GM12878 (cell line): Measurements from ENCODE around the gene ID3. TPM values are rescaled to one million over a fixed set of nuclear protein-coding genes. Genes with fewer than 3 reads are reported as not detected.

ENCODE experiments used
- ATAC-seq: fragments of 200-7000 bp; cut with Tn5 transposase; 3 replicates; pipeline ENCODE4 v1.9.1; 2020; ENCODE audit warnings: mild to moderate bottlenecking, moderate library complexity
- BruUV-seq: library from RNA; stranded (reverse); fragments of 400-500 nt; replicated peaks from 2 replicates; lab custom pipeline; 2021; lab: Mats Ljungman, UMichigan
- CTCF ChIA-PET: fragments of 300-600 bp; sonication (Branson Sonifier 250); formaldehyde crosslinking; extraction: SDS; loops from one replicate; lab custom pipeline; 2021; ENCODE audit warnings: inconsistent platforms; lab: Yijun Ruan, JAX
- POLR2A ChIA-PET: fragments of 350-600 bp; formaldehyde crosslinking; extraction: SDS; loops from one replicate; lab custom pipeline; 2021; ENCODE audit warnings: inconsistent platforms; lab: Charles Lee
- RAD21 ChIA-PET: fragments of 300-600 bp; sonication (Branson Sonifier 250); formaldehyde crosslinking; loops from one replicate; lab custom pipeline; 2023; ENCODE audit warnings: antibody characterized with exemption; ENCODE audit not compliant: unreplicated experiment; lab: Charles Lee
- SMC1A ChIA-PET: fragments of 300-600 bp; sonication (Branson Sonifier 250); formaldehyde crosslinking; loops from one replicate; lab custom pipeline; 2023; ENCODE audit not compliant: unreplicated experiment, uncharacterized antibody; lab: Charles Lee
- DNase-seq: peaks from one replicate; pipeline ENCODE4 v3.0.0-alpha.2; 2011; ENCODE audit warnings: low read depth, low spot score
- FAIRE-seq: peaks from 3 replicates; lab custom pipeline; 2011; peaks lifted over from hg19 to GRCh38; lab: Jason Lieb, UNC
- H2AFZ ChIP-seq: 2 replicates; pipeline ENCODE4 v1.6.0; 2011; ENCODE audit warnings: low read depth, low read length, control low read depth; ENCODE audit not compliant: control insufficient read depth
- H3K27ac ChIP-seq: 2 replicates; pipeline ENCODE4 v1.5.1; 2011; ENCODE audit warnings: control low read depth; ENCODE audit not compliant: control insufficient read depth, insufficient read depth
- H3K27me3 ChIP-seq, 2 experiments: replicated peaks in 1 of 2; 2 replicates each; pipeline versions ENCODE4 v1.6.0 to v1.6.1; 2011; ENCODE audit warnings: low read length in 1 of 2; ENCODE audit not compliant: control insufficient read depth in 2 of 2, insufficient read depth in 2 of 2
- H3K36me3 ChIP-seq, 2 experiments: 2 replicates each; pipeline ENCODE4 v1.5.1; 2011; ENCODE audit warnings: low read length in 1 of 2; ENCODE audit not compliant: control insufficient read depth in 2 of 2, insufficient read depth in 2 of 2
- H3K4me1 ChIP-seq: 2 replicates; pipeline ENCODE4 v1.6.1; 2011; ENCODE audit warnings: mild to moderate bottlenecking, low read length, moderate library complexity, mixed read lengths; ENCODE audit not compliant: control insufficient read depth, insufficient read depth
- H3K4me2 ChIP-seq: 2 replicates; pipeline ENCODE4 v1.6.0; 2011; ENCODE audit warnings: control low read depth; ENCODE audit not compliant: control insufficient read depth, insufficient read depth
- H3K4me3 ChIP-seq: fragments of 200-600 bp; sonication (generic); 2 replicates; pipeline ENCODE4 v1.5.1; 2016
- H3K79me2 ChIP-seq: 2 replicates; pipeline ENCODE4 v1.6.0; 2011; ENCODE audit warnings: low read length; ENCODE audit not compliant: control insufficient read depth, insufficient read depth
- H3K9ac ChIP-seq: 2 replicates; pipeline ENCODE4 v1.8.0; 2011; ENCODE audit warnings: low read length, control low read depth, mixed read lengths; ENCODE audit not compliant: control insufficient read depth, insufficient read depth
- H3K9me3 ChIP-seq: replicated peaks from 3 replicates; pipeline ENCODE4 v1.5.1; 2011; ENCODE audit warnings: mild to moderate bottlenecking, low read length; ENCODE audit not compliant: control insufficient read depth, insufficient read depth
- H4K20me1 ChIP-seq: 2 replicates; pipeline ENCODE4 v1.6.0; 2011; ENCODE audit not compliant: control insufficient read depth, insufficient read depth
- CBX3 ChIP-seq: fragments of 200-600 bp; sonication (generic); IDR thresholded peaks from 2 replicates; pipeline ENCODE4 v1.6.1; 2016; ENCODE audit warnings: low read depth, borderline replicate concordance
- KDM1A ChIP-seq: fragments of 200-600 bp; sonication (generic); IDR thresholded peaks from 2 replicates; pipeline ENCODE4 v1.6.1; 2016; ENCODE audit warnings: borderline replicate concordance
- NBN ChIP-seq: fragments of 450-650 bp; IDR thresholded peaks from 2 replicates; pipeline ENCODE4 v1.6.1; 2016
- ZNF24 ChIP-seq: fragments of 450-650 bp; IDR thresholded peaks from 2 replicates; pipeline ENCODE4 v1.6.1; 2017; ENCODE audit warnings: antibody characterized with exemption, mild to moderate bottlenecking
- ZNF622 ChIP-seq: fragments of 450-650 bp; IDR thresholded peaks from 2 replicates; pipeline ENCODE4 v1.6.1; 2017; ENCODE audit warnings: mild to moderate bottlenecking, inconsistent platforms
- WGBS: methylation state at CpG from one replicate; pipeline ENCODE4 v1.1.6; 2016; ENCODE audit warnings: low lambda C conversion rate; ENCODE audit not compliant: insufficient replicate concordance, insufficient coverage; ENCODE audit errors: missing lambda C conversion rate; 5-methylcytosine and 5-hydroxymethylcytosine counted together
- in situ Hi-C: fragments of 300-500 bp; cut with MboI; formaldehyde crosslinking; loops from 9 replicates; pipeline ENCODE4 v1.14.3; 2018; ENCODE audit warnings: mixed read lengths
- intact Hi-C: fragments of 100-400 bp; cut with micrococcal nuclease; formaldehyde crosslinking; loops from one replicate; pipeline ENCODE4 v1.14.2; 2022; ENCODE audit not compliant: unreplicated experiment
- polyA plus RNA-seq, 11 experiments: library from polyadenylated mRNA; depleted of rRNA in 4 of 11; unstranded in 6 of 11; stranded (reverse) in 5 of 11; fragments of >200 nt; fragmentation: Nextera tagmentation in 4 of 11; fragmentation: Illumina TruSeq in 1 of 11; extraction: Ambion mirVana in 4 of 11; extraction: Trizol in 1 of 11; gene quantifications; 1 replicate in 1 of 11; 2 replicates in 10 of 11; pipeline versions ENCODE4 v1.2.1 to v1.2.3, GENCODE V29; 2011 to 2016; ENCODE audit warnings: inconsistent platforms in 2 of 11, missing spikeins in 2 of 11, low read depth in 1 of 11
- total RNA-seq, 4 experiments: library from RNA; depleted of rRNA in 3 of 4; stranded (reverse); fragments of >200 nt in 3 of 4; fragmentation: Illumina TruSeq in 1 of 4; extraction: Trizol in 1 of 4; gene quantifications; 2 replicates each; pipeline versions ENCODE4 v1.2.1 to v1.2.3, GENCODE V29; 2013 to 2021
- TF ChIP-seq, protein P1 (sequence below): fragments of 150-350 bp; IDR thresholded peaks from 2 replicates; pipeline ENCODE4 v1.6.1; 2016; ENCODE audit warnings: low read depth, low read length
- TF ChIP-seq, protein P2 (sequence below): IDR thresholded peaks from 2 replicates; pipeline ENCODE4 v1.6.1; 2012; ENCODE audit warnings: low read length, inconsistent platforms

ID3 gene
- total and polyA plus RNA-seq, 10 of the 15 experiments (the other 5 are each of a cell fraction or from before 2014, with no cell fraction given), result 42.7 to 475 (median 207) TPM

DNA sequence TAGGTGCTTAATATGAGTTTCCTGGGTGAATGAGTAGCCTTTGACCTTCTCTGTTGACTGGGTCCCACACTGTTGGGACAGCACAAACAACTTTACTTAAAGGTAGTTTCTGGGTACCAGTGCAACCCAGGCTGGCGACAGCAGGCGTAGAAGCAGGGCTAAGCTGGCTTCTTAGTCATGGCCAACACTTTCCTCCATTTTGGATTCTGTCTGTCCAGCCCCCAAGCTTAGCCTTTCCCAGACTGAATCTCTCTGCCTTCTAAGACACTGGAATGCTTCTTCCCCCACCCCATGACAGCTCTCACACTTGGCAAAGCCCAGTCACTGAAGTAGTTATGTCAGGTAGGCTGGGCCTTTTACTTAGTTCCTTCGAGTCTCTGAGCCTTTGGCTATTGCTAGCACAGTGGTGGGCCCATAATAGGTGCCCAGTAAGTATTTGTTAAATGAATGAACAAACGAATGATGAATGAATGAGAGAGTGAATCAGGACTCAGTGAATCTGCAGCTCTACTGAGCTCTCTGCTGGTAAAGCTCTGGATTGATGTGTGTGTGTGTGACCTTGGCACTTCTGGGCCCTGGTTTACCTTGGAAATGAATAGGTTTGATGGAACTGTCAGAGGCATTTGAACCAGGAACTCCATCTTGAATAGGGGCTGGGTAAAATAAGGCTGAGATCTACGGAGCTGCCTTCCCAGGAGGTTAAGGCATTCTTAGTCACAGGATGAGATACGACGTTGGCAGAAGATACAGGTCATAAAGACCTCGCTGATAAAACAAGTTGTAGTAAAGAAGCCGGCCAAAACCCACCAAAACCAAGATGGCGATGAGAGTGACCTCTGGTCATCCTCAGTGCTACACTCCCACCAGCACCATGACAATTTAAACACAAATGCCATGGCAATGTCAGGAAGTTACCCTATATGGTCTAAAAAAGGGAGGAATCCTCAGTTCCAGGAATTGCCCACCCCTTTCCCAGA lies 37.4 kb upstream of the ID3 start:
- H3K79me2 ChIP-seq, result peaks cover 3% of the 10 kb centered on the region; the same call in 1 of the 2 replicates
- CTCF ChIA-PET, result interaction anchor here (0.6 to 11.4 kb wide), 6 partner anchors 17 to 52 kb away, joined by 3 to 108 read pairs (median 34); partner anchors contain the start of gene ID3
- TF ChIP-seq ZNF622, result no peak
- peak; percentile 75 for TF ChIP-seq ZNF24
- TF ChIP-seq, protein P1, sequence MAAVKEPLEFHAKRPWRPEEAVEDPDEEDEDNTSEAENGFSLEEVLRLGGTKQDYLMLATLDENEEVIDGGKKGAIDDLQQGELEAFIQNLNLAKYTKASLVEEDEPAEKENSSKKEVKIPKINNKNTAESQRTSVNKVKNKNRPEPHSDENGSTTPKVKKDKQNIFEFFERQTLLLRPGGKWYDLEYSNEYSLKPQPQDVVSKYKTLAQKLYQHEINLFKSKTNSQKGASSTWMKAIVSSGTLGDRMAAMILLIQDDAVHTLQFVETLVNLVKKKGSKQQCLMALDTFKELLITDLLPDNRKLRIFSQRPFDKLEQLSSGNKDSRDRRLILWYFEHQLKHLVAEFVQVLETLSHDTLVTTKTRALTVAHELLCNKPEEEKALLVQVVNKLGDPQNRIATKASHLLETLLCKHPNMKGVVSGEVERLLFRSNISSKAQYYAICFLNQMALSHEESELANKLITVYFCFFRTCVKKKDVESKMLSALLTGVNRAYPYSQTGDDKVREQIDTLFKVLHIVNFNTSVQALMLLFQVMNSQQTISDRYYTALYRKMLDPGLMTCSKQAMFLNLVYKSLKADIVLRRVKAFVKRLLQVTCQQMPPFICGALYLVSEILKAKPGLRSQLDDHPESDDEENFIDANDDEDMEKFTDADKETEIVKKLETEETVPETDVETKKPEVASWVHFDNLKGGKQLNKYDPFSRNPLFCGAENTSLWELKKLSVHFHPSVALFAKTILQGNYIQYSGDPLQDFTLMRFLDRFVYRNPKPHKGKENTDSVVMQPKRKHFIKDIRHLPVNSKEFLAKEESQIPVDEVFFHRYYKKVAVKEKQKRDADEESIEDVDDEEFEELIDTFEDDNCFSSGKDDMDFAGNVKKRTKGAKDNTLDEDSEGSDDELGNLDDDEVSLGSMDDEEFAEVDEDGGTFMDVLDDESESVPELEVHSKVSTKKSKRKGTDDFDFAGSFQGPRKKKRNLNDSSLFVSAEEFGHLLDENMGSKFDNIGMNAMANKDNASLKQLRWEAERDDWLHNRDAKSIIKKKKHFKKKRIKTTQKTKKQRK, result no peak
- TF ChIP-seq NBN, result no peak
- no peak for TF ChIP-seq KDM1A
- TF ChIP-seq, protein P2, sequence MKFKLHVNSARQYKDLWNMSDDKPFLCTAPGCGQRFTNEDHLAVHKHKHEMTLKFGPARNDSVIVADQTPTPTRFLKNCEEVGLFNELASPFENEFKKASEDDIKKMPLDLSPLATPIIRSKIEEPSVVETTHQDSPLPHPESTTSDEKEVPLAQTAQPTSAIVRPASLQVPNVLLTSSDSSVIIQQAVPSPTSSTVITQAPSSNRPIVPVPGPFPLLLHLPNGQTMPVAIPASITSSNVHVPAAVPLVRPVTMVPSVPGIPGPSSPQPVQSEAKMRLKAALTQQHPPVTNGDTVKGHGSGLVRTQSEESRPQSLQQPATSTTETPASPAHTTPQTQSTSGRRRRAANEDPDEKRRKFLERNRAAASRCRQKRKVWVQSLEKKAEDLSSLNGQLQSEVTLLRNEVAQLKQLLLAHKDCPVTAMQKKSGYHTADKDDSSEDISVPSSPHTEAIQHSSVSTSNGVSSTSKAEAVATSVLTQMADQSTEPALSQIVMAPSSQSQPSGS, result no peak
- no peak for TF ChIP-seq CBX3
- TF ChIP-seq, all 136 proteins: peak for 1
- Histone ChIP-seq H3K36me3 (no peaks in the 10 kb centered on the region), H4K20me1 (no peaks in the 10 kb centered on the region), H3K4me3 (no peak overlapping the region), H3K27ac (no peak overlapping the region), H3K27me3 (no peaks in the 10 kb centered on the region), H2AFZ (no peak overlapping the region), H3K9me3 (no peaks in the 10 kb centered on the region), H3K4me1 (peaks cover 82% of the 10 kb centered on the region), H3K9ac (no peak overlapping the region), H3K4me2 (no peak overlapping the region)
- no peak for ATAC-seq
- no peak for DNase-seq
- ChIA-PET RAD21 (interaction anchor here (1.0 to 14.9 kb wide), 7 partner anchors 21 to 100 kb away, joined by 3 to 252 read pairs (median 5); partner anchors contain the start of gene ID3), SMC1A (interaction anchor here (0.6 to 19.7 kb wide), 10 partner anchors 15 to 71 kb away, joined by 3 to 419 read pairs (median 6); partner anchors contain the start of gene ID3), POLR2A (interaction anchor here (0.6 to 17.0 kb wide), 4 partner anchors 22 to 56 kb away, joined by 3 to 271 read pairs (median 130); partner anchors contain the start of gene ID3)
- no TSS peak for BruUV-seq
- 88% methylated on average over 10 of the region's 10 CpGs for WGBS
- in situ Hi-C loops, result loop anchor here (25.0 kb wide), 2 partner anchors 1416 to 1809 kb away; partner anchors contain the start of gene USP48
- intact Hi-C loops, result no loop called here
- FAIRE-seq, result no peak
